ENCODE measurements around the gene LSM14B.

DNA sequence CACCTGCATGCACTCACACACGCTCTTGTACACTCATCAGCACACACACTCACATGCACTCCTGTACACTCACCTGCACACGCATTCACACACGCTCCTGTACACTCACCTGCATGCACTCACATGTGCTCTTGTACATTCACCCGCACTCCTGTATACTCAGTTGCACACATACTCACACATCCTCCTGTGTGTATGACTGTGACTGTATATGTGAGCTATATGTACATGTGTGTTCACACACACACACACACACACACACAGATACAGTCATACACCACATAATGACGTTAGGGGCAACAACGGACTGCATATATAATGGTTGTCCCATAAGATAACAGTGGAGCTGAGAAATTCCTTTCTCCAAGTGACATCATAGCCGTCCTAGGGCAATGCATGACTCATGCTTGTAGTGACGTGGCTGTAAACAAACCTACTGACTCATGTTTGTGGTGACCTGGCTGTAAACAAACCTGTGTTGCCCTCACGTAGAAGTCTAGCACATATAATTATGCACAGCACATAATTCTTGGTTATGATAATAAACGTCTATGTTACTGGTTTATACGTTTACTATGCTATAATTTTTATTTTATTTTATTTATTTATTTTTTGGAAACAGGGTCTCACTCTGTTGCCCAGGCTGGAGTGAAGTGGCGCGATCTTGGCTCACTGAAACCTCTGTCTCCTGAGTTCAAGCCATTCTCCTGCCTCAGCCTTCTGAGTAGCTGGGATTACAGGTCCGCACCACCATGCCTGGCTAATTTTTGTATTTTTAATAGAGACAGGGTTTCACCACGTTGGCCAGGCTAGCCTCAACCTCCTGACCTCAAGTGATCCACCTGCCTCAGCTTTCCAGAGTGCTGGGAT, 33.8 kb upstream of the LSM14B start:
- TF ChIP-seq CTCF (IDR thresholded peaks at IDR 0.05) (no peak), CREB1 (CRISPR knock-in tag; IDR thresholded peaks at IDR 0.05) (no peak), ESRRA (CRISPR knock-in tag; IDR thresholded peaks at IDR 0.05; ENCODE audit: borderline replicate concordance) (no peak), TEAD4 (CRISPR knock-in tag; IDR thresholded peaks at IDR 0.05) (no peak), IRF2 (CRISPR knock-in tag; IDR thresholded peaks at IDR 0.05; ENCODE audit: borderline replicate concordance, low read depth) (no peak), ATF3 (CRISPR knock-in tag; conservative IDR thresholded peaks at IDR 0.05) (no peak), ATF1 (CRISPR knock-in tag; IDR thresholded peaks at IDR 0.05) (no peak)
- TF ChIP-seq, protein P1, sequence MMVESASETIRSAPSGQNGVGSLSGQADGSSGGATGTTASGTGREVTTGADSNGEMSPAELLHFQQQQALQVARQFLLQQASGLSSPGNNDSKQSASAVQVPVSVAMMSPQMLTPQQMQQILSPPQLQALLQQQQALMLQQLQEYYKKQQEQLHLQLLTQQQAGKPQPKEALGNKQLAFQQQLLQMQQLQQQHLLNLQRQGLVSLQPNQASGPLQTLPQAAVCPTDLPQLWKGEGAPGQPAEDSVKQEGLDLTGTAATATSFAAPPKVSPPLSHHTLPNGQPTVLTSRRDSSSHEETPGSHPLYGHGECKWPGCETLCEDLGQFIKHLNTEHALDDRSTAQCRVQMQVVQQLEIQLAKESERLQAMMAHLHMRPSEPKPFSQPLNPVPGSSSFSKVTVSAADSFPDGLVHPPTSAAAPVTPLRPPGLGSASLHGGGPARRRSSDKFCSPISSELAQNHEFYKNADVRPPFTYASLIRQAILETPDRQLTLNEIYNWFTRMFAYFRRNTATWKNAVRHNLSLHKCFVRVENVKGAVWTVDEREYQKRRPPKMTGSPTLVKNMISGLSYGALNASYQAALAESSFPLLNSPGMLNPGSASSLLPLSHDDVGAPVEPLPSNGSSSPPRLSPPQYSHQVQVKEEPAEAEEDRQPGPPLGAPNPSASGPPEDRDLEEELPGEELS (CRISPR knock-in tag; IDR thresholded peaks at IDR 0.05) = no peak
- TF ChIP-seq, protein P2, sequence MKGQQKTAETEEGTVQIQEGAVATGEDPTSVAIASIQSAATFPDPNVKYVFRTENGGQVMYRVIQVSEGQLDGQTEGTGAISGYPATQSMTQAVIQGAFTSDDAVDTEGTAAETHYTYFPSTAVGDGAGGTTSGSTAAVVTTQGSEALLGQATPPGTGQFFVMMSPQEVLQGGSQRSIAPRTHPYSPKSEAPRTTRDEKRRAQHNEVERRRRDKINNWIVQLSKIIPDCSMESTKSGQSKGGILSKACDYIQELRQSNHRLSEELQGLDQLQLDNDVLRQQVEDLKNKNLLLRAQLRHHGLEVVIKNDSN (CRISPR knock-in tag; IDR thresholded peaks at IDR 0.05) = no peak
- TF ChIP-seq, protein P3, sequence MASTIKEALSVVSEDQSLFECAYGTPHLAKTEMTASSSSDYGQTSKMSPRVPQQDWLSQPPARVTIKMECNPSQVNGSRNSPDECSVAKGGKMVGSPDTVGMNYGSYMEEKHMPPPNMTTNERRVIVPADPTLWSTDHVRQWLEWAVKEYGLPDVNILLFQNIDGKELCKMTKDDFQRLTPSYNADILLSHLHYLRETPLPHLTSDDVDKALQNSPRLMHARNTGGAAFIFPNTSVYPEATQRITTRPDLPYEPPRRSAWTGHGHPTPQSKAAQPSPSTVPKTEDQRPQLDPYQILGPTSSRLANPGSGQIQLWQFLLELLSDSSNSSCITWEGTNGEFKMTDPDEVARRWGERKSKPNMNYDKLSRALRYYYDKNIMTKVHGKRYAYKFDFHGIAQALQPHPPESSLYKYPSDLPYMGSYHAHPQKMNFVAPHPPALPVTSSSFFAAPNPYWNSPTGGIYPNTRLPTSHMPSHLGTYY (CRISPR knock-in tag; IDR thresholded peaks at IDR 0.05) = no peak
- TF ChIP-seq, protein P4, sequence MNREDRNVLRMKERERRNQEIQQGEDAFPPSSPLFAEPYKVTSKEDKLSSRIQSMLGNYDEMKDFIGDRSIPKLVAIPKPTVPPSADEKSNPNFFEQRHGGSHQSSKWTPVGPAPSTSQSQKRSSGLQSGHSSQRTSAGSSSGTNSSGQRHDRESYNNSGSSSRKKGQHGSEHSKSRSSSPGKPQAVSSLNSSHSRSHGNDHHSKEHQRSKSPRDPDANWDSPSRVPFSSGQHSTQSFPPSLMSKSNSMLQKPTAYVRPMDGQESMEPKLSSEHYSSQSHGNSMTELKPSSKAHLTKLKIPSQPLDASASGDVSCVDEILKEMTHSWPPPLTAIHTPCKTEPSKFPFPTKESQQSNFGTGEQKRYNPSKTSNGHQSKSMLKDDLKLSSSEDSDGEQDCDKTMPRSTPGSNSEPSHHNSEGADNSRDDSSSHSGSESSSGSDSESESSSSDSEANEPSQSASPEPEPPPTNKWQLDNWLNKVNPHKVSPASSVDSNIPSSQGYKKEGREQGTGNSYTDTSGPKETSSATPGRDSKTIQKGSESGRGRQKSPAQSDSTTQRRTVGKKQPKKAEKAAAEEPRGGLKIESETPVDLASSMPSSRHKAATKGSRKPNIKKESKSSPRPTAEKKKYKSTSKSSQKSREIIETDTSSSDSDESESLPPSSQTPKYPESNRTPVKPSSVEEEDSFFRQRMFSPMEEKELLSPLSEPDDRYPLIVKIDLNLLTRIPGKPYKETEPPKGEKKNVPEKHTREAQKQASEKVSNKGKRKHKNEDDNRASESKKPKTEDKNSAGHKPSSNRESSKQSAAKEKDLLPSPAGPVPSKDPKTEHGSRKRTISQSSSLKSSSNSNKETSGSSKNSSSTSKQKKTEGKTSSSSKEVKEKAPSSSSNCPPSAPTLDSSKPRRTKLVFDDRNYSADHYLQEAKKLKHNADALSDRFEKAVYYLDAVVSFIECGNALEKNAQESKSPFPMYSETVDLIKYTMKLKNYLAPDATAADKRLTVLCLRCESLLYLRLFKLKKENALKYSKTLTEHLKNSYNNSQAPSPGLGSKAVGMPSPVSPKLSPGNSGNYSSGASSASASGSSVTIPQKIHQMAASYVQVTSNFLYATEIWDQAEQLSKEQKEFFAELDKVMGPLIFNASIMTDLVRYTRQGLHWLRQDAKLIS (CRISPR knock-in tag; IDR thresholded peaks at IDR 0.05; ENCODE audit: borderline replicate concordance) = no peak
- TF ChIP-seq, protein P5, sequence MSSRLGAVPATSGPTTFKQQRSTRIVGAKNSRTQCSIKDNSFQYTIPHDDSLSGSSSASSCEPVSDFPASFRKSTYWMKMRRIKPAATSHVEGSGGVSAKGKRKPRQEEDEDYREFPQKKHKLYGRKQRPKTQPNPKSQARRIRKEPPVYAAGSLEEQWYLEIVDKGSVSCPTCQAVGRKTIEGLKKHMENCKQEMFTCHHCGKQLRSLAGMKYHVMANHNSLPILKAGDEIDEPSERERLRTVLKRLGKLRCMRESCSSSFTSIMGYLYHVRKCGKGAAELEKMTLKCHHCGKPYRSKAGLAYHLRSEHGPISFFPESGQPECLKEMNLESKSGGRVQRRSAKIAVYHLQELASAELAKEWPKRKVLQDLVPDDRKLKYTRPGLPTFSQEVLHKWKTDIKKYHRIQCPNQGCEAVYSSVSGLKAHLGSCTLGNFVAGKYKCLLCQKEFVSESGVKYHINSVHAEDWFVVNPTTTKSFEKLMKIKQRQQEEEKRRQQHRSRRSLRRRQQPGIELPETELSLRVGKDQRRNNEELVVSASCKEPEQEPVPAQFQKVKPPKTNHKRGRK (CRISPR knock-in tag; IDR thresholded peaks at IDR 0.05; ENCODE audit: borderline replicate concordance) = no peak
- TF ChIP-seq, protein P6, sequence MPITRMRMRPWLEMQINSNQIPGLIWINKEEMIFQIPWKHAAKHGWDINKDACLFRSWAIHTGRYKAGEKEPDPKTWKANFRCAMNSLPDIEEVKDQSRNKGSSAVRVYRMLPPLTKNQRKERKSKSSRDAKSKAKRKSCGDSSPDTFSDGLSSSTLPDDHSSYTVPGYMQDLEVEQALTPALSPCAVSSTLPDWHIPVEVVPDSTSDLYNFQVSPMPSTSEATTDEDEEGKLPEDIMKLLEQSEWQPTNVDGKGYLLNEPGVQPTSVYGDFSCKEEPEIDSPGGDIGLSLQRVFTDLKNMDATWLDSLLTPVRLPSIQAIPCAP (CRISPR knock-in tag; IDR thresholded peaks at IDR 0.05) = no peak
